Stimulated activated effector memory CD8-positive, alpha-beta T cell treated with anti-CD3 and anti-CD28 coated beads, Interleukin-12 subunit alpha, Interleukin-12 subunit beta, amount 100 ng/mL, for 72 hours (primary cell): ENCODE results near the gene ATF6B.

Experiments used
- ATAC-seq: fragments of 150-1000 bp; cut with Tn5 transposase; 2 replicates; pipeline ENCODE4 v1.10.0; 2021
- DNase-seq, 2 donors: peaks; one replicate each; pipeline ENCODE4 v3.0.0; 2021 to 2022; ENCODE audit warnings: low spot score in 2 of 2
- H3K27ac Mint-ChIP-seq: one replicate; pipeline ENCODE4 v1.8.0; 2022; ENCODE audit warnings: mild to moderate bottlenecking, mixed read lengths
- H3K36me3 Mint-ChIP-seq: one replicate; pipeline ENCODE4 v1.8.0; 2022; ENCODE audit warnings: mild to moderate bottlenecking, mixed read lengths
- H3K4me1 Mint-ChIP-seq: one replicate; pipeline ENCODE4 v1.8.0; 2022; ENCODE audit warnings: mixed read lengths
- H3K4me3 Mint-ChIP-seq: one replicate; pipeline ENCODE4 v1.8.0; 2022; ENCODE audit warnings: mild to moderate bottlenecking, mixed read lengths
- H3K9me3 Mint-ChIP-seq: one replicate; pipeline ENCODE4 v1.8.0; 2022; ENCODE audit warnings: mixed read lengths

ATF6B gene

GRCh38 chr6:32087574-32088486 is 40.2 kb downstream of the ATF6B start:
- H3K36me3 Mint-ChIP-seq: no peaks in the 10 kb centered on the region
- no peaks in the 10 kb centered on the region for H3K9me3 Mint-ChIP-seq
- H3K4me3 Mint-ChIP-seq: no peak overlapping the region
- H3K4me1 Mint-ChIP-seq: peaks cover 22% of the 10 kb centered on the region
- DNase-seq (peak; percentile 57 to 79), ATAC-seq (peak; percentile 84)
- H3K27ac Mint-ChIP-seq: no peak overlapping the region

- Mint-ChIP-seq H3K36me3 (no peaks in the 10 kb centered on the region), H3K27ac (peak overlapping the region; percentile 79), H3K9me3 (no peaks in the 10 kb centered on the region), H3K4me3 (peak overlapping the region; percentile 31), H3K4me1 (peaks cover 22% of the 10 kb centered on the region)
- peak in 1 of 2 donors; percentile 75 for DNase-seq
- peak; percentile 58 for ATAC-seq
Observed at GRCh38 chr6:32086661-32087573, 41.1 kb downstream of the ATF6B start.

- Mint-ChIP-seq H3K27ac (peak overlapping the region; percentile 79), H3K4me1 (peaks cover 24% of the 10 kb centered on the region), H3K36me3 (no peaks in the 10 kb centered on the region), H3K4me3 (peak overlapping the region; percentile 31), H3K9me3 (no peaks in the 10 kb centered on the region)
- DNase-seq: no peak
- ATAC-seq: no peak
Observed at GRCh38 chr6:32085759-32086459, 42.1 kb downstream of the ATF6B start.

- H3K27ac Mint-ChIP-seq: no peak overlapping the region
- H3K4me3 Mint-ChIP-seq: no peak overlapping the region
- no peaks in the 10 kb centered on the region for H3K36me3 Mint-ChIP-seq
Observed at GRCh38 chr6:32084780-32085179, 43.3 kb downstream of the ATF6B start.

GRCh38 chr6:32083812-32084768 is 44.0 kb downstream of the ATF6B start:
- no peak for DNase-seq
- Mint-ChIP-seq H3K27ac (no peak overlapping the region), H3K4me3 (no peak overlapping the region), H3K36me3 (no peaks in the 10 kb centered on the region), H3K9me3 (no peaks in the 10 kb centered on the region), H3K4me1 (peaks cover 24% of the 10 kb centered on the region)
- ATAC-seq: no peak

More at GRCh38 chr6:32084780-32085179, 43.3 kb downstream of the ATF6B start:
- Mint-ChIP-seq H3K9me3 (no peaks in the 10 kb centered on the region), H3K4me1 (peaks cover 28% of the 10 kb centered on the region)
- no peak for DNase-seq
- ATAC-seq: no peak

- H3K9me3 Mint-ChIP-seq: no peaks in the 10 kb centered on the region
- no peak for DNase-seq
- no peak for ATAC-seq
- no peak overlapping the region for H3K4me3 Mint-ChIP-seq
- H3K36me3 Mint-ChIP-seq: no peaks in the 10 kb centered on the region
- no peak overlapping the region for H3K27ac Mint-ChIP-seq
- H3K4me1 Mint-ChIP-seq: peaks cover 23% of the 10 kb centered on the region
Observed at GRCh38 chr6:32082935-32083334, 45.1 kb downstream of the ATF6B start.

- Mint-ChIP-seq H3K4me3 (no peak overlapping the region), H3K36me3 (no peaks in the 10 kb centered on the region), H3K4me1 (peaks cover 23% of the 10 kb centered on the region), H3K9me3 (no peaks in the 10 kb centered on the region), H3K27ac (no peak overlapping the region)
- ATAC-seq (no peak), DNase-seq (no peak)
Observed at GRCh38 chr6:32082478-32082877, 45.6 kb downstream of the ATF6B start.

- ATAC-seq (peak; percentile 34), DNase-seq (no peak)
- no peaks in the 10 kb centered on the region for H3K9me3 Mint-ChIP-seq
- peaks cover 14% of the 10 kb centered on the region for H3K4me1 Mint-ChIP-seq
- H3K36me3 Mint-ChIP-seq: no peaks in the 10 kb centered on the region
- peak overlapping the region; percentile 18 for H3K27ac Mint-ChIP-seq
- no peak overlapping the region for H3K4me3 Mint-ChIP-seq
Observed at GRCh38 chr6:32081168-32081990, 46.7 kb downstream of the ATF6B start.

GRCh38 chr6:32079566-32080290 is 48.3 kb downstream of the ATF6B start:
- no peak overlapping the region for H3K27ac Mint-ChIP-seq

GRCh38 chr6:32076321-32076809 is 51.7 kb downstream of the ATF6B start:
- no peak for DNase-seq
- Mint-ChIP-seq H3K4me3 (no peak overlapping the region), H3K4me1 (peaks cover 6% of the 10 kb centered on the region), H3K9me3 (no peaks in the 10 kb centered on the region), H3K36me3 (no peaks in the 10 kb centered on the region), H3K27ac (no peak overlapping the region)
- ATAC-seq: no peak

More at GRCh38 chr6:32079566-32080290, 48.3 kb downstream of the ATF6B start:
- DNase-seq (no peak), ATAC-seq (no peak)
- Mint-ChIP-seq H3K4me1 (peaks cover 6% of the 10 kb centered on the region), H3K9me3 (no peaks in the 10 kb centered on the region), H3K36me3 (no peaks in the 10 kb centered on the region), H3K4me3 (no peak overlapping the region)

GRCh38 chr6:32075781-32076180 is 52.3 kb downstream of the ATF6B start:
- H3K36me3 Mint-ChIP-seq: no peaks in the 10 kb centered on the region
- H3K4me1 Mint-ChIP-seq: peaks cover 3% of the 10 kb centered on the region
- H3K9me3 Mint-ChIP-seq: no peaks in the 10 kb centered on the region
- no peak for ATAC-seq
- no peak overlapping the region for H3K27ac Mint-ChIP-seq
- DNase-seq: no peak
- H3K4me3 Mint-ChIP-seq: no peak overlapping the region

GRCh38 chr6:32074996-32075532 is 53.0 kb downstream of the ATF6B start:
- Mint-ChIP-seq H3K4me3 (no peak overlapping the region), H3K27ac (peak overlapping the region; percentile 13), H3K9me3 (no peaks in the 10 kb centered on the region), H3K4me1 (no peaks in the 10 kb centered on the region), H3K36me3 (no peaks in the 10 kb centered on the region)
- DNase-seq: no peak
- no peak for ATAC-seq

- Mint-ChIP-seq H3K4me1 (no peaks in the 10 kb centered on the region), H3K9me3 (no peaks in the 10 kb centered on the region), H3K27ac (no peak overlapping the region), H3K36me3 (no peaks in the 10 kb centered on the region), H3K4me3 (no peak overlapping the region)
- no peak for DNase-seq
- no peak for ATAC-seq
Observed at GRCh38 chr6:32073613-32074012, 54.4 kb downstream of the ATF6B start.
